Activated T-cell treated with anti-CD3 and anti-CD28 coated beads, Interleukin-2, amount 50 U/mL, for 24 hours (primary cell): ENCODE results near the gene TOM1.

ENCODE experiments used
- DNase-seq: peaks from one replicate; pipeline ENCODE4 v3.0.0-alpha.2; 2020
- H3K27ac Mint-ChIP-seq: 2 replicates; pipeline ENCODE4 v1.8.0; 2020; ENCODE audit warnings: mild to moderate bottlenecking, mixed read lengths
- H3K27me3 Mint-ChIP-seq: 2 replicates; pipeline ENCODE4 v1.8.0; 2020; ENCODE audit warnings: mixed read lengths
- H3K36me3 Mint-ChIP-seq: 2 replicates; pipeline ENCODE4 v1.8.0; 2020; ENCODE audit warnings: low read depth, mixed read lengths
- H3K4me1 Mint-ChIP-seq: 2 replicates; pipeline ENCODE4 v1.8.0; 2020; ENCODE audit warnings: low read depth, mixed read lengths
- H3K4me3 Mint-ChIP-seq: 2 replicates; pipeline ENCODE4 v1.8.0; 2020; ENCODE audit warnings: mild to moderate bottlenecking, moderate library complexity, mixed read lengths
- H3K9me3 Mint-ChIP-seq: 2 replicates; pipeline ENCODE4 v1.8.0; 2020; ENCODE audit warnings: mixed read lengths

Gene TOM1

DNA sequence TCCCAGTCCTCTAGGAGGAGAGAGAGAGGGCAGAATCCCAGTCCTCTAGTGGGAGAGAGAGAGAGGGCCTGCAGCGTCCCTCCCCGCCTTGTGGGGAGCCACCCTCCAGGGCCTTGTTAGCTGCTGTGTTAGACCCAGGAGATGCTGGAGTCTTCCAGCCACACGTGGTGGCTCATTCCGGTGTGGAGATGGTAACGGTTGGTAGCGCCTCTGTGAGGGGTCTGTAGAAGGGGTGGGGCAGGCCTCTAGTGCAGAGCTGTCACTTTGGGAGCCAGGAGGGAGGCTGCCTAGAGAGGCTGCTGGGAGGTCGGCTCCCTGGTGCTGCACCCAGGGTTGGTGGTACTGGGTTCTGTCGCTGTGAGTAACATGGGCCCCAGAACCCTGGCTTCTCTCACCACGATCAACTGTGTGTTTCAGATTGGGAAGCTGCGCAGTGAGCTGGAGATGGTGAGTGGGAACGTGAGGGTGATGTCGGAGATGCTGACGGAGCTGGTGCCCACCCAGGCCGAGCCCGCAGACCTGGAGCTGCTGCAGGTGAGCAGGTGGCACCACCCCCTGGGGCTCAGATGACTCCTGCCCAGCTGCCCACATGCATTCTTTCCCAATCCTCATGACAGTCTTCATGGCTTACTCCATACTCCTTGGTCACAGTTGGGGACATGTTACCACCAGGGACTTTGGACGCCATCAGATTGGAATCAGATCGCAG lies 27.3 kb downstream of the TOM1 start:
- peaks cover 86% of the 10 kb centered on the region for H3K36me3 Mint-ChIP-seq

GRCh38 chr22:35327690-35328471 lies 28.2 kb downstream of the TOM1 start:
- Mint-ChIP-seq H3K9me3 (no peaks in the 10 kb centered on the region), H3K4me3 (no peak overlapping the region), H3K4me1 (peaks cover 26% of the 10 kb centered on the region), H3K27ac (no peak overlapping the region), H3K27me3 (no peaks in the 10 kb centered on the region), H3K36me3 (peaks cover 86% of the 10 kb centered on the region)
- DNase-seq: no peak

More for the DNA sequence above, 27.3 kb downstream of the TOM1 start:
- Mint-ChIP-seq H3K9me3 (no peaks in the 10 kb centered on the region), H3K27ac (no peak overlapping the region), H3K4me1 (peaks cover 25% of the 10 kb centered on the region), H3K4me3 (no peak overlapping the region), H3K27me3 (no peaks in the 10 kb centered on the region)
- DNase-seq: no peak

DNA sequence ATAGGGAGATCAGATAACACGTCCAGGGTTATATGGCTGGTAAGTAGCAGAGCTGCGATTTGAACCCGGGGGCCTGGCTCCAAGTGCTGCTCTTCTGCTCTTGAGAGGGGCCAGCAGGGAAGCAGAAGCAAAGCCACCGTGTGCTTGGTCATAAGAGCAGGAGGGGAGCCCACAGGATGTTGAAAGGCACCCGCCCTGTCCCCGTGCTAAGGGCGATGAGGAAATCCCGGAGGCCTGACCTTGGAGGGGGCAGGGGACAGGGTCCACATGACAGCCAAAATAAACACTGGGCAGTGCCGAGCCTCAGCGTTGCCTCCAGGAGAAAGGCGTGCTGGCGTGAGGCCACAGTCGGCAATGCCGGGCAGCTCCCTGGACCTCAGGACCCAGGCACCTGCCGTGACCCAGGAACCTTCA lies 28.8 kb downstream of the TOM1 start:
- DNase-seq: no peak
- Mint-ChIP-seq H3K4me3 (no peak overlapping the region), H3K36me3 (peaks cover 85% of the 10 kb centered on the region), H3K9me3 (no peaks in the 10 kb centered on the region), H3K27me3 (no peaks in the 10 kb centered on the region), H3K4me1 (peaks cover 26% of the 10 kb centered on the region), H3K27ac (no peak overlapping the region)

- H3K36me3 Mint-ChIP-seq: peaks cover 85% of the 10 kb centered on the region
- H3K4me3 Mint-ChIP-seq: peak overlapping the region; percentile 81
- DNase-seq: no peak
- H3K4me1 Mint-ChIP-seq: peaks cover 33% of the 10 kb centered on the region
- H3K27me3 Mint-ChIP-seq: no peaks in the 10 kb centered on the region
- H3K27ac Mint-ChIP-seq: peak overlapping the region; percentile 96
- no peaks in the 10 kb centered on the region for H3K9me3 Mint-ChIP-seq
These were observed 29.6 kb downstream of the TOM1 start for GRCh38 chr22:35329114-35329847.

GRCh38 chr22:35330258-35330861 lies 30.7 kb downstream of the TOM1 start:
- peaks cover 84% of the 10 kb centered on the region for H3K36me3 Mint-ChIP-seq
- peaks cover 40% of the 10 kb centered on the region for H3K4me1 Mint-ChIP-seq
- H3K27ac Mint-ChIP-seq: peak overlapping the region; percentile 96
- DNase-seq: peak; percentile 77
- H3K9me3 Mint-ChIP-seq: no peaks in the 10 kb centered on the region
- H3K27me3 Mint-ChIP-seq: no peaks in the 10 kb centered on the region
- peak overlapping the region; percentile 81 for H3K4me3 Mint-ChIP-seq

DNA sequence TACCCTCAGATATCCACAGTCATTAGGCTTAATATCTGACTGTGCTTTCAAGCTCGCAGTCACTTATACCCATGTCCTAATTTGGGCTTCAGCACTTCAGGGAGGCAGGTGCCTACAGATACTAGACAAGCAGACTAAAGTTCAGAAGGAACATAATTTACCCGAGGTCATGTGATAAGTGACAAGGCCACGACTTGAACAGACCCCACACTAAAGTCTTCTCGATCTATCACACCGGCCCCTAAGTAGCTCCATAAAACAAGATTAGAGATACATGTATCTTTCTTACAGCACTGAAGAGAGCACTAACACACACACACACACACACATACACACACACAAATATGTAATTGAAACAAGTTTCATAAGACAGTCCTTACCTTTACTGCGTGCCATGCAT lies 32.6 kb downstream of the TOM1 start:
- Mint-ChIP-seq H3K9me3 (no peaks in the 10 kb centered on the region), H3K27me3 (no peaks in the 10 kb centered on the region), H3K36me3 (peaks cover 76% of the 10 kb centered on the region), H3K4me3 (no peak overlapping the region), H3K27ac (no peak overlapping the region), H3K4me1 (peaks cover 46% of the 10 kb centered on the region)
- no peak for DNase-seq

DNA sequence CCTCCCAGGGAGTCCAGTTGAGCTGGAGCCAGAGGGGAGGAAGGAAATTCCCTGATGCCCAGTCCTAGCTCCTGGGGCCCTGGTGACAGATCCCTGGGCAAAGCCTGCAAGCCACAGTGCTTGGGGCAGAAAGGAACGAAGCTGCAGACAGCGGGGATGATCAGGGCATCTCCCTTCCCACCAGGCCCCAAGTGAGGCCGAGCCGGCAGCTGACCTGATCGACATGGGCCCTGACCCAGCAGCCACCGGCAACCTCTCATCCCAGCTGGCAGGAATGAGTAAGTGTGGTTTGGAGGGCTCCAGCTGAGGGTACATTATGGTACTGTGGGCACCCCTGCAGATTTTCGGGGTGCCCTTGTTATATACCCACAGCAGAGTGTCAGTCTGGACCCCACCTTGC lies 33.5 kb downstream of the TOM1 start:
- no peak overlapping the region for H3K4me3 Mint-ChIP-seq
- no peaks in the 10 kb centered on the region for H3K9me3 Mint-ChIP-seq
- H3K36me3 Mint-ChIP-seq: peaks cover 74% of the 10 kb centered on the region
- peaks cover 42% of the 10 kb centered on the region for H3K4me1 Mint-ChIP-seq
- no peak for DNase-seq
- peak overlapping the region; percentile 50 for H3K27ac Mint-ChIP-seq
- H3K27me3 Mint-ChIP-seq: no peaks in the 10 kb centered on the region

GRCh38 chr22:35334004-35334403 lies 34.3 kb downstream of the TOM1 start:
- peaks cover 41% of the 10 kb centered on the region for H3K4me1 Mint-ChIP-seq
- no peaks in the 10 kb centered on the region for H3K9me3 Mint-ChIP-seq
- no peak overlapping the region for H3K4me3 Mint-ChIP-seq
- peaks cover 74% of the 10 kb centered on the region for H3K36me3 Mint-ChIP-seq
- no peaks in the 10 kb centered on the region for H3K27me3 Mint-ChIP-seq
- peak; percentile 49 for DNase-seq
- H3K27ac Mint-ChIP-seq: peak overlapping the region; percentile 68

- peak overlapping the region; percentile 53 for H3K27ac Mint-ChIP-seq
- peaks cover 76% of the 10 kb centered on the region for H3K36me3 Mint-ChIP-seq
These were observed 35.8 kb downstream of the TOM1 start for GRCh38 chr22:35335468-35335867.

DNA sequence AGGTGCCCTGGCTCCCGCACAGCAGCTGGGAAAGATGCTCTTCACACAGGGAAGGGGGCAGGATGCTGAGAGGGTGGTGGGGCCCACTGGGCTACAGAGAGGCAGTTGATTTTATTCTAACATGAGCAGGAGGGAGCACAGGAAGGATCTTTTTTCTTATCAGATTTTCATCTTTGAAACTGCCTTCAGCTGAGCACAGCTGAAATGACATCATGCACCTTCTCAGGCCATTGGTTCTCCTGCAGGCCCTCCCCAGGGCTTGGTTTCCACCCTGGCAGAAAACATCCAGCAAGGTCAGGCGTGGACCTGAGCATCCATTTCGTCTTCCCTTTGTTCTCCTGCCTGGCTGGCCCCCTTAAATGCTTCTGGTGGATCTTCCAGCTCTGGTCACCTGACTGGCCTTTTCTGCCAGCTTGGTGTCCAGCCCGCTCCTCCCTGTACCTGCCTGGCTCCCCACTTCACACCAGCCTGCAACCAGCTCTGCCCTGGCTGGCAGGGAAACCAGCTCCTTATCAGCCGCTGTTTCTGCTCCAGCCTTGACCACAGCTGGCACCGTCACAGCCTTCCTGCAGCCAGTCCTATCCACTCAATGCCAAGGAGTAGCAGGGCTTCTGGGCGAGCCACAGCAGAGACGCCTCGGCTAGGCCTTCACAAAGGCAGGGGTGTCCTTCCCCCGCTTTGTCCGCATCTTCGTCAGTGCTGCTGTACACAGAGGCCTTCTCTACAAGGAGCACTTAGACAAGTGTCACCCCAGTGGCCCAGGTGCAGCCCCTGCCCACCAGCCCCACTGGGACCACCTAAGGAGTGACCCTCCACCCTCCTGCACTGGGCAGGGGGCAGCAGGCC lies 36.5 kb downstream of the TOM1 start:
- peak overlapping the region; percentile 53 for H3K27ac Mint-ChIP-seq
- H3K36me3 Mint-ChIP-seq: peaks cover 75% of the 10 kb centered on the region
- H3K4me3 Mint-ChIP-seq: no peak overlapping the region
- DNase-seq: no peak
- H3K9me3 Mint-ChIP-seq: no peaks in the 10 kb centered on the region
- H3K4me1 Mint-ChIP-seq: peaks cover 23% of the 10 kb centered on the region
- no peaks in the 10 kb centered on the region for H3K27me3 Mint-ChIP-seq

More at GRCh38 chr22:35335468-35335867, 35.8 kb downstream of the TOM1 start:
- Mint-ChIP-seq H3K4me3 (no peak overlapping the region), H3K4me1 (peaks cover 27% of the 10 kb centered on the region), H3K9me3 (no peaks in the 10 kb centered on the region), H3K27me3 (no peaks in the 10 kb centered on the region)
- DNase-seq: no peak

DNA sequence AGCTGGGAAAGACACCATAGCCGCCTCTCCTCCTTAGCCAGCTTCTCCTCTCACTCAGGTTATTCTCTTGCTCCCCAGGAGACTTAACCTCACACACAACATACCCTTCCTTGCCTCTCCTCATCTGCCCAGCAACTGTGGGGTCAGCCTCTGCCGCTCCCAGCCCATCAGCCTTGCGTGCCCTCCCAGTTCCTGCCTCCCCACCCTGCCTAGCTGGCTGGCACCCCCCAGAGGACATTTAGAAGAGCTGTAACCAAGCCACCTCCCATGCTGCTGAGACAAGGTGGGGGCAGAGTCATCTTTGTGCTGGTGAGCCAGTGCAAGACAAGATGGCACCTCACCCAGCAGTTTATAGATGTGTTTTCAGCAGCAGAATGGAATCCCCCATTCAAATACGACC lies 38.2 kb downstream of the TOM1 start:
- DNase-seq: no peak
- H3K4me1 Mint-ChIP-seq: peaks cover 20% of the 10 kb centered on the region
- H3K27ac Mint-ChIP-seq: peak overlapping the region; percentile 69
- no peaks in the 10 kb centered on the region for H3K27me3 Mint-ChIP-seq
- H3K4me3 Mint-ChIP-seq: no peak overlapping the region
- H3K9me3 Mint-ChIP-seq: no peaks in the 10 kb centered on the region
- peaks cover 66% of the 10 kb centered on the region for H3K36me3 Mint-ChIP-seq

DNA sequence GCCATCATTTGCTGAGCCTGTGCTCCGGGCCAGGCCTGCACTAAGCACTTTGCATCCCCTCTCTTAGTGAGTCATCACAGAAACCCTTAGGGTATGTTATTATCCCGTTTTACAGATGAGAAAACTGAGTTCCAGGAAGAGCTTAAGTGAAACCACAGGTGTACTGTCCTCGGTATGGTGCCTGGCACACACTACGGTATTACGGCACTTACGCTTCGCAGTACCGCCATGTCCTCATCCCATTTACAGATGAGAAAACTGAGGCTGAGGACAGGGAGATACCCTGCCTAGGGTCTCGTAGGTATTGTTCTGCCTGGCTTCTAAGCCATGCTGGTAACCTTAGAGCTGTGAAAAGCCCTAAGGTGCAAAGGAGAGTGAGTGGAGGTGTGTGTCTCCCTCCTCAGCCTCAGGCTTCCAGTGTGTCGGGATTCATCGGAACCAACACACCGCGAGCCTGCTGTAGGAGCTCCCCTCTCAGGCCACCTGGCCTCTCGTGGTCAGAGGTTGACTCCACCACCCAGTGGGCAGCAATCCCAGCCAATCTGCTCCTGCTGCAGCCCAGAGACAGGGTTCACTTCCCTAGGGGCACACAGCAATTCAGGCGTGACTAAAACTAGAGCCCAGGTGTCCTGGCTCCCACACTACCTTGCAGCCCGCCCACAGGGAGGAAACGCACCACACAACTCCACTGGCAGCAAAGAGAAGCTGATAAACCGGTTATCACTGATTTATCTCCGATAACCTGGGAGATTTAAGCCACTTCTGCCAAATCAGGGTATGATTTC lies 41.6 kb downstream of the TOM1 start:
- Mint-ChIP-seq H3K4me1 (no peaks in the 10 kb centered on the region), H3K27ac (peak overlapping the region; percentile 44), H3K36me3 (peaks cover 53% of the 10 kb centered on the region), H3K4me3 (no peak overlapping the region), H3K27me3 (no peaks in the 10 kb centered on the region), H3K9me3 (no peaks in the 10 kb centered on the region)
- DNase-seq: no peak

DNA sequence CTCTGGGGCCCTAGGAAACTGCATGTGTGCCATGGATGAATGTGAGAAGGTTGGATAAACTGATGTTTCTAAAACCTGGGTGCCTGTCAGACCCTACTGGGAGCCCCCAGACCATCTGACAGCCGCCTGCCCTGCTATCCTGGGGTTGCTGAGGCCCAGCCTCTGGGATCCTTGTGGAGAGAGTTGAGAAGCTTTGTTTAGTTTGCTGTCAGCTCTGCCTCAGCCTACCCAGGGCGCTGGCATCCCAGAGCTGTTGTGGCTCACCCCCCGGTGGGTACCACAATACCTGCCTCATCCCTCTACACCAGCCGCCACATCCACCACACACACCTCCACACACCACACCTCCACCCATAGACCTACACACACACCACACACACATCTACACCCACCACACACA lies 42.7 kb downstream of the TOM1 start:
- DNase-seq: no peak
- Mint-ChIP-seq H3K27me3 (no peaks in the 10 kb centered on the region), H3K36me3 (peaks cover 54% of the 10 kb centered on the region), H3K9me3 (no peaks in the 10 kb centered on the region), H3K4me3 (no peak overlapping the region), H3K4me1 (no peaks in the 10 kb centered on the region), H3K27ac (peak overlapping the region; percentile 26)
